Large intestine (tissue), 3 donors: ENCODE data around the gene MEGF10. TPM values are rescaled to one million over a fixed set of nuclear protein-coding genes. Genes with fewer than 3 reads are reported as not detected.

Experiments used
- DNase-seq, 2 donors: peaks; one replicate each; pipeline versions ENCODE4 v3.0.0 to v3.0.0-alpha.2; 2013
- H3K27ac ChIP-seq: one replicate; pipeline ENCODE4 v1.5.1; 2013; ENCODE audit warnings: low read length
- H3K27me3 ChIP-seq: 2 replicates; pipeline ENCODE4 v1.6.1; 2013; ENCODE audit warnings: low read length; ENCODE audit not compliant: control insufficient read depth, insufficient read depth
- H3K36me3 ChIP-seq: 2 replicates; pipeline ENCODE4 v1.6.1; 2013; ENCODE audit warnings: low read length; ENCODE audit not compliant: control insufficient read depth, insufficient read depth
- H3K4me1 ChIP-seq: one replicate; pipeline ENCODE4 v1.6.1; 2013; ENCODE audit warnings: low read length; ENCODE audit not compliant: control insufficient read depth, insufficient read depth
- H3K4me3 ChIP-seq: one replicate; pipeline ENCODE4 v1.5.1; 2013; ENCODE audit warnings: low read length
- H3K9me3 ChIP-seq: one replicate; pipeline ENCODE4 v1.6.1; 2013; ENCODE audit warnings: mild to moderate bottlenecking, low read depth, low read length, moderate library complexity; ENCODE audit not compliant: control insufficient read depth
- WGBS: methylation state at CpG from one replicate; pipeline ENCODE4 v1.1.5; 2013; ENCODE audit warnings: low lambda C conversion rate; ENCODE audit not compliant: insufficient coverage; 5-methylcytosine and 5-hydroxymethylcytosine counted together
- polyA plus RNA-seq: library from polyadenylated mRNA; unstranded; fragments of 120-200 nt; gene quantifications from one replicate; pipeline ENCODE4 v1.2.1, GENCODE V29; 2013

The MEGF10 gene
- polyA plus RNA-seq, 1 donor = 1.3 TPM

DNA sequence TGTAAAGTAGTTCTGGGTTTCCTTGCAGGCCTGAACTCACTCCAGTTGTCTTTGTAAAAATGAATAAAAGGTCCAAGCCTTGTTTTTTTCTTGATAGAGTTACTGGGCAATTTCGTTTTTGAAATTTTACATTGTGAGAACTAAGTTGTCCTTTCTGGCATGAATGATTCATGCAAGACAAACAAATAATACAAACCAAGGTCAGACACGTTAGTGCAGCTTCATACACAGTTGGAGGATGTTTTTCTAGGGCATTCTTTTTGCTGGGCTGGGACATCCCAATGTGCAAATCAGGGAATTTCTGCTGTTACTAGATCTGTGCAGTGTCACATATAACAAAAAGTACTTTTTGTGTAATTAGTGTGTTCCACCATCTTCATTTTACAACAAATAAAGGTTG, 96.0 kb downstream of the MEGF10 start:
- Histone ChIP-seq H3K4me1 (no peaks in the 10 kb centered on the region), H3K9me3 (no peaks in the 10 kb centered on the region), H3K27me3 (no peaks in the 10 kb centered on the region), H3K4me3 (no peak overlapping the region), H3K27ac (no peak overlapping the region), H3K36me3 (no peaks in the 10 kb centered on the region)
- DNase-seq = no peak
- no CpG with 5 or more reads among the region's 2 CpGs for WGBS

- Histone ChIP-seq H3K27ac (no peak overlapping the region), H3K9me3 (no peaks in the 10 kb centered on the region), H3K4me3 (no peak overlapping the region), H3K36me3 (no peaks in the 10 kb centered on the region), H3K4me1 (no peaks in the 10 kb centered on the region), H3K27me3 (no peaks in the 10 kb centered on the region)
- no peak for DNase-seq
- WGBS = 67% methylated on average over 1 of the region's 2 CpGs
Measured at GRCh38 chr5:127389601-127390000, 99.0 kb downstream of the MEGF10 start.

DNA sequence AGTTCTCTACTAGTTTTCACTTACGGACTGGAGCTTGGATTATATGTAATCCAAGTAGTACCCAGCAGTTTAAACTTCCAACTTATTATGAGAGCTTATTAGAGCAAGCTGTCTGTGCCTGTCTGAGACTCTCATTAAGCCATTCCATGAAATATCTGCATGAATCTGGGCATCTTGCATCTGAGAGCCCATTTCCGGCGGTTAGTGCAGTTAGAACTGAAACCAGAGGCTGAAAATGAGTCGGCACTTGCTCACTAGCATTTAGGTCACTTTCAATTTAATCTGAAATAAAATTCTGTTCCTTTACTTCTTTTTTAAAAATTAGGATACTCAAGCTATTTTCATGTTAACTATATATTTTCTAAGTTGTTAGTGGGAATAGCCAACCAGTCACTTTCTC, 102.2 kb downstream of the MEGF10 start:
- Histone ChIP-seq H3K4me3 (no peak overlapping the region), H3K9me3 (no peaks in the 10 kb centered on the region), H3K27me3 (no peaks in the 10 kb centered on the region), H3K27ac (no peak overlapping the region), H3K36me3 (no peaks in the 10 kb centered on the region), H3K4me1 (no peaks in the 10 kb centered on the region)
- 100% methylated on average over 3 of the region's 4 CpGs for WGBS
- DNase-seq = no peak

DNA sequence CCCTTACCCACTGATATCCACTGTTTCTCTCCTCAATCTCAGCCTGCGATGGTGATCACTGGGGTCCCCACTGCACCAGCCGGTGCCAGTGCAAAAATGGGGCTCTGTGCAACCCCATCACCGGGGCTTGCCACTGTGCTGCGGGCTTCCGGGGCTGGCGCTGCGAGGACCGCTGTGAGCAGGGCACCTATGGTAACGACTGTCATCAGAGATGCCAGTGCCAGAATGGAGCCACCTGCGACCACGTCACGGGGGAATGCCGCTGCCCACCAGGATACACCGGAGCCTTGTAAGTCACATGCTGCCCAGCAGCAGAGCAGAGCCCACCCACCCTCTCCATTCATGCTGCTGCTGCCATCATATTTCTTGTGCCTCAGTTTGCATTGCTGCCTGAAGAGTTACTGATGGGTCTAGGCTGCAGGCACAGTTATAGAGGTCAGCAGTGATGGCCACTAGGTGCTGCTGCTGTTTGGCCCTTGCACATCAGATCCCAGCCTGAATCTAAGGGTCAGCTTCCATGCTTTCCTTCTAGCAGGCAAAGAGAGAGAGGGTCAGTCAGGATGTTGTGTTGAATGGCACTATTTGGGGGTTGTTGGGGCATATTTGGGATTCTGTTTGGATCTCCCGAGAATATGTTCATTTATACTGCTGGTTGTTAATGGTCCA, 106.0 kb downstream of the MEGF10 start:
- Histone ChIP-seq H3K27ac (no peak overlapping the region), H3K4me3 (no peak overlapping the region), H3K36me3 (no peaks in the 10 kb centered on the region), H3K9me3 (no peaks in the 10 kb centered on the region), H3K27me3 (no peaks in the 10 kb centered on the region), H3K4me1 (no peaks in the 10 kb centered on the region)
- no peak for DNase-seq
- no CpG with 5 or more reads among the region's 15 CpGs for WGBS

DNA sequence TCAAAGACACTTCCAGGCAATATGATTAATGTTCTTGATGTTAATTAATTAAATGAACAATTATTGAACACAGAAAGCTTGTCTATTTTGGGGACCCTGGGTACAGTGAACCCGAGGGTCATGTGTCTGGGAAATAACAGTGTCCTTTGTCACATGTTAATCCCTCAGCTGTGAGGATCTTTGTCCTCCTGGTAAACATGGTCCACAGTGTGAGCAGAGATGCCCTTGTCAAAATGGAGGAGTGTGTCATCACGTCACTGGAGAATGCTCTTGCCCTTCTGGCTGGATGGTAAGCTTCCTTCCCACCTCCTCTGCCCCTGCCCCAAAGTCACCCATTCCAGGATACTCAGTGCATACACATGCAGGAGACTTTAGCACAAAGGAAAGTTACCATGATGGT, 107.9 kb downstream of the MEGF10 start:
- no peaks in the 10 kb centered on the region for H3K27me3 ChIP-seq
- no peak overlapping the region for H3K4me3 ChIP-seq
- 80% methylated on average over 1 of the region's 2 CpGs for WGBS
- no peaks in the 10 kb centered on the region for H3K36me3 ChIP-seq
- no peaks in the 10 kb centered on the region for H3K9me3 ChIP-seq
- no peak for DNase-seq
- H3K27ac ChIP-seq = no peak overlapping the region
- H3K4me1 ChIP-seq = no peaks in the 10 kb centered on the region

DNA sequence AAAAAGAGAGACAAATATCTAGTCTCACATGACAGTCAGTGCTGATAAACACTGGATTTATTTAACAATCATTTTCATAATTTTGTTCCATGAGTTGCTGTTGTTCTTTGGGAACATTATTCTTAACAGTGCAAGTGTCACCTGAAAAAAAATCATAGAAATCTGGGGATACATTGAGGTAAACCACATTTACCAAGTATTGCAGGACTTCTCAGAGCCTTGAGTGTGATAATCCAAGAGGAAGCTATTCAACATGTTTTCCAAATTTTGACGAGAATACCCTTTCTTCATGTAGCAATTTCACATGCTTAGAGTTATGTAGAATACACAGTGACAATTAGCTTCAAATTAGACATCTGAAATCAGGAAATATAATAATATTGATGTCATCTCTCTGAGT, 108.5 kb downstream of the MEGF10 start:
- WGBS = 100% methylated on average over 1 of the region's 1 CpG

GRCh38 chr5:127400539-127400938, 109.9 kb downstream of the MEGF10 start:
- no CpG with 5 or more reads among the region's 1 CpG for WGBS
- Histone ChIP-seq H3K4me3 (no peak overlapping the region), H3K9me3 (no peaks in the 10 kb centered on the region), H3K36me3 (no peaks in the 10 kb centered on the region), H3K27me3 (no peaks in the 10 kb centered on the region), H3K4me1 (no peaks in the 10 kb centered on the region), H3K27ac (no peak overlapping the region)
- DNase-seq = no peak

More for the DNA sequence above, 108.5 kb downstream of the MEGF10 start:
- Histone ChIP-seq H3K4me3 (no peak overlapping the region), H3K9me3 (no peaks in the 10 kb centered on the region), H3K27ac (no peak overlapping the region), H3K36me3 (no peaks in the 10 kb centered on the region), H3K4me1 (no peaks in the 10 kb centered on the region), H3K27me3 (no peaks in the 10 kb centered on the region)
- DNase-seq = no peak

- Histone ChIP-seq H3K9me3 (no peaks in the 10 kb centered on the region), H3K4me3 (no peak overlapping the region), H3K27ac (no peak overlapping the region), H3K36me3 (no peaks in the 10 kb centered on the region), H3K27me3 (no peaks in the 10 kb centered on the region), H3K4me1 (no peaks in the 10 kb centered on the region)
- no peak for DNase-seq
- no CpG with 5 or more reads among the region's 5 CpGs for WGBS
Measured at GRCh38 chr5:127400946-127401670, 110.5 kb downstream of the MEGF10 start.

GRCh38 chr5:127402361-127402760, 111.8 kb downstream of the MEGF10 start:
- H3K27me3 ChIP-seq = no peaks in the 10 kb centered on the region
- DNase-seq = no peak
- no peak overlapping the region for H3K27ac ChIP-seq
- WGBS = 86% methylated on average over 1 of the region's 5 CpGs
- H3K4me3 ChIP-seq = no peak overlapping the region
- H3K9me3 ChIP-seq = no peaks in the 10 kb centered on the region
- no peaks in the 10 kb centered on the region for H3K36me3 ChIP-seq
- no peaks in the 10 kb centered on the region for H3K4me1 ChIP-seq

- Histone ChIP-seq H3K4me3 (no peak overlapping the region), H3K36me3 (no peaks in the 10 kb centered on the region), H3K9me3 (no peaks in the 10 kb centered on the region), H3K4me1 (no peaks in the 10 kb centered on the region), H3K27me3 (no peaks in the 10 kb centered on the region), H3K27ac (no peak overlapping the region)
- DNase-seq = no peak
- 100% methylated on average over 1 of the region's 3 CpGs for WGBS
Measured at GRCh38 chr5:127404190-127404589, 113.6 kb downstream of the MEGF10 start.
